Activated CD4-positive, alpha-beta T cell treated with anti-CD3 and anti-CD28 coated beads, Interleukin-2, amount 10 ng/mL, durations not matched to agents 7 days and 5 days (primary cell): Measurements from ENCODE around the gene QRICH1. TPM values are rescaled to one million over a fixed set of nuclear protein-coding genes. Genes with fewer than 3 reads are reported as not detected.
A peak's percentile ranks its signal among the peaks of the same experiment; 100 is the strongest.

Experiments
- CTCF ChIA-PET: fragments of 350-600 bp; sonication (Branson Sonifier 250); formaldehyde crosslinking; loops from one replicate; lab custom pipeline; 2021; ENCODE audit warnings: antibody characterized with exemption; lab: Charles Lee
- POLR2A ChIA-PET: fragments of 350-600 bp; sonication (Branson Sonifier 250); formaldehyde crosslinking; loops from one replicate; lab custom pipeline; 2021; ENCODE audit warnings: antibody characterized with exemption; lab: Charles Lee
- DNase-seq: peaks from one replicate; pipeline ENCODE4 v3.0.0-alpha.2; 2020
- H3K27ac Mint-ChIP-seq: one replicate; pipeline ENCODE4 v1.8.0; 2021; ENCODE audit warnings: mild to moderate bottlenecking, moderate library complexity, mixed read lengths
- H3K27me3 Mint-ChIP-seq: one replicate; pipeline ENCODE4 v1.8.0; 2021; ENCODE audit warnings: mixed read lengths
- H3K36me3 Mint-ChIP-seq: one replicate; pipeline ENCODE4 v1.8.0; 2021; ENCODE audit warnings: low read depth, mixed read lengths
- H3K4me1 Mint-ChIP-seq: one replicate; pipeline ENCODE4 v1.8.0; 2021; ENCODE audit warnings: mixed read lengths
- H3K4me3 Mint-ChIP-seq: one replicate; pipeline ENCODE4 v1.8.0; 2021; ENCODE audit warnings: mild to moderate bottlenecking, moderate library complexity, mixed read lengths
- H3K9me3 Mint-ChIP-seq: one replicate; pipeline ENCODE4 v1.8.0; 2021; ENCODE audit warnings: mixed read lengths
- microRNA-seq: library from miRNA; unstranded; fragments of <30 nt; microRNA quantifications from one replicate; pipeline ENCODE4 v1.2.0, GENCODE V29; 2021; ENCODE audit warnings: borderline microRNAs expressed, borderline replicate concordance
- total RNA-seq, 2 experiments: library from RNA; stranded (reverse); gene quantifications; one replicate each; pipeline ENCODE4 v1.2.3, GENCODE V29; 2021

QRICH1 gene
- total RNA-seq, 2 experiments from 2014 or later, result 140 to 164 TPM

- Mint-ChIP-seq H3K36me3 (peaks cover 36% of the 10 kb centered on the region), H3K27me3 (no peaks in the 10 kb centered on the region), H3K9me3 (no peaks in the 10 kb centered on the region), H3K4me3 (no peak overlapping the region), H3K4me1 (peaks cover 10% of the 10 kb centered on the region), H3K27ac (no peak overlapping the region)
- no peak for DNase-seq
- ChIA-PET CTCF (interaction anchor here (1.0 to 1.4 kb wide), 2 partner anchors 120 to 347 kb away, joined by 3 to 4 read pairs; no protein-coding TSS in a partner anchor), POLR2A (no interaction called here)
Measured at GRCh38 chr3:48983096-48983495, 110.8 kb downstream of the QRICH1 start.

GRCh38 chr3:48982686-48983085, 111.2 kb downstream of the QRICH1 start:
- H3K9me3 Mint-ChIP-seq, result no peaks in the 10 kb centered on the region
- POLR2A ChIA-PET, result no interaction called here
- no peak overlapping the region for H3K27ac Mint-ChIP-seq
- H3K27me3 Mint-ChIP-seq, result no peaks in the 10 kb centered on the region
- H3K36me3 Mint-ChIP-seq, result peaks cover 37% of the 10 kb centered on the region
- CTCF ChIA-PET, result interaction anchor here (1.4 kb wide), 1 partner anchor 120 kb away, joined by 4 read pairs; no protein-coding TSS in a partner anchor
- DNase-seq, result no peak
- peaks cover 6% of the 10 kb centered on the region for H3K4me1 Mint-ChIP-seq
- H3K4me3 Mint-ChIP-seq, result no peak overlapping the region

GRCh38 chr3:48982016-48982415, 111.9 kb downstream of the QRICH1 start:
- Mint-ChIP-seq H3K27ac (no peak overlapping the region), H3K4me3 (no peak overlapping the region)

GRCh38 chr3:48980295-48980694, 113.6 kb downstream of the QRICH1 start:
- no peaks in the 10 kb centered on the region for H3K9me3 Mint-ChIP-seq

More at GRCh38 chr3:48982016-48982415, 111.9 kb downstream of the QRICH1 start:
- peaks cover 37% of the 10 kb centered on the region for H3K36me3 Mint-ChIP-seq
- H3K4me1 Mint-ChIP-seq, result peaks cover 4% of the 10 kb centered on the region
- ChIA-PET CTCF (interaction anchor here (1.4 kb wide), 1 partner anchor 119 kb away, joined by 4 read pairs; no protein-coding TSS in a partner anchor), POLR2A (interaction anchor here (0.5 kb wide), 1 partner anchor 166 kb away, joined by 5 read pairs; no protein-coding TSS in a partner anchor)
- H3K9me3 Mint-ChIP-seq, result no peaks in the 10 kb centered on the region
- H3K27me3 Mint-ChIP-seq, result no peaks in the 10 kb centered on the region
- DNase-seq, result no peak

More at GRCh38 chr3:48980295-48980694, 113.6 kb downstream of the QRICH1 start:
- H3K27me3 Mint-ChIP-seq, result no peaks in the 10 kb centered on the region
- H3K36me3 Mint-ChIP-seq, result peaks cover 37% of the 10 kb centered on the region
- H3K4me1 Mint-ChIP-seq, result no peaks in the 10 kb centered on the region
- POLR2A ChIA-PET, result no interaction called here
- CTCF ChIA-PET, result interaction anchor here (0.6 to 1.1 kb wide), 2 partner anchors 7 to 31 kb away, joined by 4 read pairs; no protein-coding TSS in a partner anchor
- no peak overlapping the region for H3K27ac Mint-ChIP-seq
- no peak overlapping the region for H3K4me3 Mint-ChIP-seq
- DNase-seq, result no peak

Small RNAs within 50 kb of the gene (microRNA-seq; reads per million reads assigned to microRNA genes)
- gene MIR191 (6,140 reads per million, percentile 95 among the genes with 10 or more reads in this experiment), gene MIR425 (5,769 reads per million, percentile 94 among the genes with 10 or more reads in this experiment), gene MIR6890 (not detected)

Other genes starting within 250 kb of the QRICH1 start
- gene PRKAR2A, start 246.2 kb downstream of the QRICH1 start, total RNA-seq, result 10 to 100 TPM; 26.4 to 27.2 TPM
- 10 to 100 TPM; 35.2 to 40.6 TPM for gene SLC25A20, start 195.2 kb downstream of the QRICH1 start, total RNA-seq
- 10 to 100 TPM; 91.0 to 95.0 TPM for gene ARIH2, start 175.2 kb downstream of the QRICH1 start, total RNA-seq
- gene P4HTM, start 103.8 kb downstream of the QRICH1 start, total RNA-seq, result 10 to 100 TPM; 45.3 to 47.6 TPM
- 100 to 1,000 TPM; 144 to 157 TPM for gene WDR6, start 86.7 kb downstream of the QRICH1 start, total RNA-seq
- 10 to 100 TPM; 20.7 to 22.0 TPM for gene DALRD3, start 75.5 kb downstream of the QRICH1 start, total RNA-seq
- 10 to 100 TPM; 84.5 to 93.2 TPM for gene NDUFAF3, start 72.0 kb downstream of the QRICH1 start, total RNA-seq
- gene IMPDH2, start 64.7 kb downstream of the QRICH1 start, total RNA-seq, result 100 to 1,000 TPM; 152 to 159 TPM
- 100 to 1,000 TPM; 246 to 326 TPM for gene QARS1, start 10.7 kb upstream of the QRICH1 start, total RNA-seq
- gene USP19, start 26.8 kb upstream of the QRICH1 start, total RNA-seq, result 10 to 100 TPM; 63.5 to 72.6 TPM
- gene LAMB2, start 39.0 kb upstream of the QRICH1 start, total RNA-seq, result not detected
- gene CCDC71, start 72.3 kb upstream of the QRICH1 start, total RNA-seq, result 10 to 100 TPM; 21.7 to 22.2 TPM
- gene KLHDC8B, start 77.5 kb upstream of the QRICH1 start, total RNA-seq, result 1 to 10 TPM; 1.5 to 1.7 TPM
- 10 to 100 TPM; 12.2 to 13.5 TPM for gene C3orf62, start 183.2 kb upstream of the QRICH1 start, total RNA-seq
- 10 to 100 TPM; 87.1 to 88.4 TPM for gene USP4, start 246.0 kb upstream of the QRICH1 start, total RNA-seq